ENCODE data around the gene UFC1.

The UFC1 gene

DNA sequence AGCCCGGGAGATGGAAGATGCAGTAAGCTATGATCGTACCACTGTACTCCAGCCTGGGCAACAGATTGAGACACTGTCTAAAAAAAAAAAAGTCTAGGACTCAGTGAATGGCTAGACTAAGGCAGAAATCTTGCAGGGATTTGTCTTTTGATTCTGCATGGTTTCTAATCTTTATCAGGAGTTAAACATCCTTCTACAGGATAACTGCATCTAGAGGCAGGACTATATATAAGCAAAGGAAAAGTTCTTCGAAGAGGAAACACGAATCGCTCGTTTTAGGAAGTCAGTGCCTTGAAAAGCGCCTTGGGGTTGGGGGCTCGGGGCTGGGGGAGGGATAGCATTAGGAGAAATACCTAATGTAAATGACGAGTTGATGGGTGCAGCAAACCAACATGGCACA, 602 bp upstream of the UFC1 start:
- Histone ChIP-seq H3K4me1 (ENCODE audit: low read depth, poor library complexity, severe bottlenecking) (peaks cover 24% of the 10 kb centered on the region), H4K20me1 (ENCODE audit: insufficient read depth) (no peaks in the 10 kb centered on the region), H3K4me3 (IDR thresholded peaks at IDR 0.05; ENCODE audit: insufficient read depth, low read depth, low read length) (peak overlapping the region; percentile 99), H2AFZ (ENCODE audit: low read depth) (peak overlapping the region; percentile 78), H3K27me3 (ENCODE audit: insufficient read depth, low read depth) (no peaks in the 10 kb centered on the region), H3K27ac (peak overlapping the region; percentile 88), H3K4me2 (peak overlapping the region; percentile 52), H3K9ac (peak overlapping the region; percentile 89; the same call in 1 of the 2 replicates), H3K79me2 (ENCODE audit: insufficient read depth, low read depth) (peaks cover 19% of the 10 kb centered on the region; the same call in 1 of the 2 replicates), H3K36me3 (ENCODE audit: insufficient read depth) (no peaks in the 10 kb centered on the region)
- TF ChIP-seq, protein P1, sequence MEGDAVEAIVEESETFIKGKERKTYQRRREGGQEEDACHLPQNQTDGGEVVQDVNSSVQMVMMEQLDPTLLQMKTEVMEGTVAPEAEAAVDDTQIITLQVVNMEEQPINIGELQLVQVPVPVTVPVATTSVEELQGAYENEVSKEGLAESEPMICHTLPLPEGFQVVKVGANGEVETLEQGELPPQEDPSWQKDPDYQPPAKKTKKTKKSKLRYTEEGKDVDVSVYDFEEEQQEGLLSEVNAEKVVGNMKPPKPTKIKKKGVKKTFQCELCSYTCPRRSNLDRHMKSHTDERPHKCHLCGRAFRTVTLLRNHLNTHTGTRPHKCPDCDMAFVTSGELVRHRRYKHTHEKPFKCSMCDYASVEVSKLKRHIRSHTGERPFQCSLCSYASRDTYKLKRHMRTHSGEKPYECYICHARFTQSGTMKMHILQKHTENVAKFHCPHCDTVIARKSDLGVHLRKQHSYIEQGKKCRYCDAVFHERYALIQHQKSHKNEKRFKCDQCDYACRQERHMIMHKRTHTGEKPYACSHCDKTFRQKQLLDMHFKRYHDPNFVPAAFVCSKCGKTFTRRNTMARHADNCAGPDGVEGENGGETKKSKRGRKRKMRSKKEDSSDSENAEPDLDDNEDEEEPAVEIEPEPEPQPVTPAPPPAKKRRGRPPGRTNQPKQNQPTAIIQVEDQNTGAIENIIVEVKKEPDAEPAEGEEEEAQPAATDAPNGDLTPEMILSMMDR (conservative IDR thresholded peaks at IDR 0.05; ENCODE audit: low read depth, low read length) = no peak

- no peaks in the 10 kb centered on the region for H3K27me3 ChIP-seq (ENCODE audit: insufficient read depth, low read depth)
- H4K20me1 ChIP-seq (ENCODE audit: insufficient read depth) = no peaks in the 10 kb centered on the region
- H3K36me3 ChIP-seq (ENCODE audit: insufficient read depth) = no peaks in the 10 kb centered on the region
- H3K79me2 ChIP-seq (ENCODE audit: insufficient read depth, low read depth) = peaks cover 29% of the 10 kb centered on the region
- H2AFZ ChIP-seq (ENCODE audit: low read depth) = no peak overlapping the region
- peaks cover 40% of the 10 kb centered on the region for H3K4me1 ChIP-seq (ENCODE audit: low read depth, poor library complexity, severe bottlenecking)
- H3K4me3 ChIP-seq (IDR thresholded peaks at IDR 0.05; ENCODE audit: insufficient read depth, low read depth, low read length) = no peak overlapping the region
- H3K4me2 ChIP-seq = peak overlapping the region; percentile 98; the same call in 1 of the 2 replicates
- TF ChIP-seq, protein P1 (conservative IDR thresholded peaks at IDR 0.05; ENCODE audit: low read depth, low read length) = no peak
- H3K9ac ChIP-seq = no peak overlapping the region
- H3K27ac ChIP-seq = peak overlapping the region; percentile 46; the same call in 1 of the 2 replicates
These were observed 4.1 kb downstream of the UFC1 start for GRCh38 chr1:161157867-161158266.

DNA sequence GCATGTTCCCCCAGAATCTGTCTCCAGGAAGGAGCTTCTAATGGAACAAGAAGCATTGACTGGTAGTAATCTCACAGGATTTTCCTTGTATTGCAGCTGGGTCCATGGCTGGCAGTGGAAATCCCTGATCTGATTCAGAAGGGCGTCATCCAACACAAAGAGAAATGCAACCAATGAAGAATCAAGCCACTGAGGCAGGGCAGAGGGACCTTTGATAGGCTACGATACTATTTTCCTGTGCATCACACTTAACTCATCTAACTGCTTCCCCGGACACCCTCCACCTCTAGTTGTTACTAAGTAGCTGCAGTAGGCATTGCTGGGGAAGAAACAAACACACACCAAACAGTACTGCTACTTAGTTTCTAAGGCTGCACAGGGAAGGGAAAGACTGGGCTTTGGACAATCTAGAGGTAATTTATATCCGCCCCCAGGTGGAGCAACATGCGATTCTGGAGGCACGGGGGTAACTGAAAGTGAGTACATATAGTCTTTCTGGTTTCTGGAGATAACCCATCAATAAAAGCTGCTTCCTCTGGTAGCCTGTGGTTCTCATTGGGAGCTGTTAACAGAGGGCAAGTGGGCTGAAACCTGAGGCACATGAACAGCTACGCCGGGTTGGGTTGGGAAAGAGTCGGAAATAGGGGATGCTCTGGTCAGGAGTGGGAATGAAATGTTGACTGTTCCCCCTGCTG, 4.7 kb downstream of the UFC1 start:
- peak overlapping the region; percentile 89; the same call in 1 of the 2 replicates for H3K9ac ChIP-seq
- H3K4me1 ChIP-seq (ENCODE audit: low read depth, poor library complexity, severe bottlenecking) = peaks cover 37% of the 10 kb centered on the region
- H2AFZ ChIP-seq (ENCODE audit: low read depth) = peak overlapping the region; percentile 62
- peak overlapping the region; percentile 99 for H3K4me3 ChIP-seq (IDR thresholded peaks at IDR 0.05; ENCODE audit: insufficient read depth, low read depth, low read length)
- peaks cover 29% of the 10 kb centered on the region for H3K79me2 ChIP-seq (ENCODE audit: insufficient read depth, low read depth)
- TF ChIP-seq, protein P1 (conservative IDR thresholded peaks at IDR 0.05; ENCODE audit: low read depth, low read length) = no peak
- no peaks in the 10 kb centered on the region for H4K20me1 ChIP-seq (ENCODE audit: insufficient read depth)
- H3K27ac ChIP-seq = peak overlapping the region; percentile 46
- peak overlapping the region; percentile 98 for H3K4me2 ChIP-seq
- no peaks in the 10 kb centered on the region for H3K27me3 ChIP-seq (ENCODE audit: insufficient read depth, low read depth)
- no peaks in the 10 kb centered on the region for H3K36me3 ChIP-seq (ENCODE audit: insufficient read depth)

GRCh38 chr1:161159087-161159912, 5.5 kb downstream of the UFC1 start, which contains the start of gene USP21:
Gene USP21 (plus strand): TSS chr1:161159500. CDS start chr1:161160641, 1,141 bp downstream.
- TF ChIP-seq, protein P1 (conservative IDR thresholded peaks at IDR 0.05; ENCODE audit: low read depth, low read length) = peak; percentile 48; the same call in 1 of the 2 replicates
- Histone ChIP-seq H3K4me2 (peak within 1 kb of the TSS; percentile 98), H2AFZ (ENCODE audit: low read depth) (peak within 1 kb of the TSS; percentile 62), H3K27me3 (ENCODE audit: insufficient read depth, low read depth) (no peaks in the 10 kb centered on the region), H3K79me2 (ENCODE audit: insufficient read depth, low read depth) (peaks cover 27% of the 10 kb centered on the region), H3K9ac (peak within 1 kb of the TSS; percentile 89), H3K27ac (peak within 1 kb of the TSS; percentile 46), H3K4me1 (ENCODE audit: low read depth, poor library complexity, severe bottlenecking) (peaks cover 37% of the 10 kb centered on the region), H4K20me1 (ENCODE audit: insufficient read depth) (no peaks in the 10 kb centered on the region), H3K36me3 (ENCODE audit: insufficient read depth) (no peaks in the 10 kb centered on the region), H3K4me3 (IDR thresholded peaks at IDR 0.05; ENCODE audit: insufficient read depth, low read depth, low read length) (peak within 1 kb of the TSS; percentile 99)

Measured in KMS-11 (cell line).